HG03280 (cell line): ENCODE measurements around the gene PPP1R36.
"Not testable (repeated sequence)": the region's sequence is repeated elsewhere in the genome, so short reads cannot be mapped to it uniquely, and the experiment has no call there.

Experiments
- ATAC-seq: cut with Tn5 transposase; IDR thresholded peaks from one replicate; pipeline ENCODE4 v1.9.1; 2021; ENCODE audit warnings: mild to moderate bottlenecking, moderate library complexity; ENCODE audit not compliant: unreplicated experiment

The PPP1R36 gene

GRCh38 chr14:64518229-64518628 lies 31.5 kb upstream of the PPP1R36 start:
- ATAC-seq, result no peak

- no peak for ATAC-seq
These were observed 29.1 kb upstream of the PPP1R36 start for GRCh38 chr14:64520699-64521098.

- no peak for ATAC-seq
These were observed 27.0 kb upstream of the PPP1R36 start for GRCh38 chr14:64522591-64523355.

GRCh38 chr14:64525354-64525753 lies 24.4 kb upstream of the PPP1R36 start:
- no peak for ATAC-seq

- no peak for ATAC-seq
These were observed 18.2 kb upstream of the PPP1R36 start for GRCh38 chr14:64531567-64531966.

GRCh38 chr14:64536488-64537245 lies 13.1 kb upstream of the PPP1R36 start:
- ATAC-seq, result no peak

GRCh38 chr14:64540208-64541202 lies 9.3 kb upstream of the PPP1R36 start, which contains the start of gene HSPA2:
Gene HSPA2, plus strand, starts transcription at chr14:64540741. Its CDS starts 109 bp downstream, at chr14:64540850.
- ATAC-seq, result peak; percentile 94

GRCh38 chr14:64541261-64541971 lies 8.3 kb upstream of the PPP1R36 start:
- no peak for ATAC-seq

GRCh38 chr14:64541972-64542835 lies 7.6 kb upstream of the PPP1R36 start:
- ATAC-seq, result no peak

GRCh38 chr14:64542836-64543201 lies 6.9 kb upstream of the PPP1R36 start:
- no peak for ATAC-seq

GRCh38 chr14:64544607-64545312 lies 5.0 kb upstream of the PPP1R36 start:
- ATAC-seq, result no peak

- no peak for ATAC-seq
These were observed 745 bp upstream of the PPP1R36 start for GRCh38 chr14:64549016-64549415.

GRCh38 chr14:64550621-64551333 lies 1.0 kb downstream of the PPP1R36 start:
- no peak for ATAC-seq

GRCh38 chr14:64554556-64554955 lies 4.8 kb downstream of the PPP1R36 start:
- ATAC-seq, result no peak

- ATAC-seq, result no peak
These were observed 6.8 kb downstream of the PPP1R36 start for GRCh38 chr14:64556526-64556925.

GRCh38 chr14:64558216-64558615 lies 8.5 kb downstream of the PPP1R36 start:
- ATAC-seq, result not testable (repeated sequence)

- ATAC-seq, result no peak
These were observed 11.9 kb downstream of the PPP1R36 start for GRCh38 chr14:64561631-64562030.

- no peak for ATAC-seq
These were observed 12.7 kb downstream of the PPP1R36 start for GRCh38 chr14:64562436-64562835.
